ENCODE measurements around the gene OLFML2B. TPM values are rescaled to one million over a fixed set of nuclear protein-coding genes. Genes with fewer than 3 reads are reported as not detected.
A peak's percentile ranks its signal among the peaks of the same experiment; 100 is the strongest.

OLFML2B gene
- total RNA-seq, 2 experiments from 2014 or later: 1.7 to 2.3 TPM

DNA sequence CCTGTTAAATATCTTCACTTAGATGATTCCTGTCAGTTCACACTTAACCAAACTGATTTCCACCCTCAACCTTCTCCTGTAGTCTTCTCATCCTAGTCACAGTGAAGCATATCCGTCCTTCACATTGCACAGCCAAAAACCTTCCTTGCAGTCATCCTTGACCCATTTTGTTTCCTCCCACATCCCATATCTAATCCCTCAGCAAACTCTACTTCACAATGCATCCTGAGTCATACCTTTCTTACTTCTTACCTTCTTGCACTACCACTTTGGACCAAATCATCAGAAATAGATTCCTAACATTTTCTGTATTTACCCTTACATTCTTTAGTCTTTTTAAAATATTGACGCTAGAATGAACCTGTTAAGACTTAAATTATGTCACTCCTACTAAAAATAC is 86.9 kb downstream of the OLFML2B start:
- CTCF ChIA-PET: interaction anchor here (0.6 kb wide), 1 partner anchor 99 kb away, joined by 3 read pairs; no protein-coding TSS in a partner anchor
- Mint-ChIP-seq H3K4me3 (no peak overlapping the region), H3K4me1 (ENCODE audit: low read depth) (peaks cover 44% of the 10 kb centered on the region), H3K36me3 (ENCODE audit: low read depth) (peaks cover 12% of the 10 kb centered on the region), H3K27ac (no peak overlapping the region), H3K9me3 (no peaks in the 10 kb centered on the region), H3K27me3 (ENCODE audit: low read depth) (no peaks in the 10 kb centered on the region)
- DNase-seq: no peak
- intact Hi-C loops (cut with micrococcal nuclease): no loop called here

DNA sequence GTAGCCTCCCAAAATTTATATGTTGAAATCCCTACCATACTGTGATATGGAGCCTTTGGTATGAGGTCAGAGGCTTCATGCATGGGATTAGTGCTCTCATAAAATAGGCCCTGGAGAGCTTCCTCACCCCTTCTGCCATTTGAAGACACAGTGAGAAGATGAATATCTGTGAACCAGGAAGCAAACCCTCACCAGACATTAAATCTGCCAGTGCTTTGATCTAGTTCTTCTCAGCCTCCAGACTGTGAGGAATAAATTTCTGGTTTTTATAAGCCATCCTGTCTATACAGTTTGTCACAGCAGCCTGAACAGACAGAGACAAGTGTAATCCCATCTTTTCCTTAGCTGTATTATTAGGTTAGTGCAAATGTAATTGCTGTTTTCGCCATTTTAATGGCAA is 88.4 kb downstream of the OLFML2B start:
- H3K4me3 Mint-ChIP-seq: no peak overlapping the region
- no peak for DNase-seq
- CTCF ChIA-PET: interaction anchor here (1.5 to 2.5 kb wide), 2 partner anchors 20 kb away, joined by 3 to 10 read pairs; no protein-coding TSS in a partner anchor
- no peaks in the 10 kb centered on the region for H3K27me3 Mint-ChIP-seq (ENCODE audit: low read depth)
- H3K27ac Mint-ChIP-seq: peak overlapping the region; percentile 83
- peaks cover 43% of the 10 kb centered on the region for H3K4me1 Mint-ChIP-seq (ENCODE audit: low read depth)
- peaks cover 9% of the 10 kb centered on the region for H3K36me3 Mint-ChIP-seq (ENCODE audit: low read depth)
- intact Hi-C loops (cut with micrococcal nuclease): no loop called here
- no peaks in the 10 kb centered on the region for H3K9me3 Mint-ChIP-seq

DNA sequence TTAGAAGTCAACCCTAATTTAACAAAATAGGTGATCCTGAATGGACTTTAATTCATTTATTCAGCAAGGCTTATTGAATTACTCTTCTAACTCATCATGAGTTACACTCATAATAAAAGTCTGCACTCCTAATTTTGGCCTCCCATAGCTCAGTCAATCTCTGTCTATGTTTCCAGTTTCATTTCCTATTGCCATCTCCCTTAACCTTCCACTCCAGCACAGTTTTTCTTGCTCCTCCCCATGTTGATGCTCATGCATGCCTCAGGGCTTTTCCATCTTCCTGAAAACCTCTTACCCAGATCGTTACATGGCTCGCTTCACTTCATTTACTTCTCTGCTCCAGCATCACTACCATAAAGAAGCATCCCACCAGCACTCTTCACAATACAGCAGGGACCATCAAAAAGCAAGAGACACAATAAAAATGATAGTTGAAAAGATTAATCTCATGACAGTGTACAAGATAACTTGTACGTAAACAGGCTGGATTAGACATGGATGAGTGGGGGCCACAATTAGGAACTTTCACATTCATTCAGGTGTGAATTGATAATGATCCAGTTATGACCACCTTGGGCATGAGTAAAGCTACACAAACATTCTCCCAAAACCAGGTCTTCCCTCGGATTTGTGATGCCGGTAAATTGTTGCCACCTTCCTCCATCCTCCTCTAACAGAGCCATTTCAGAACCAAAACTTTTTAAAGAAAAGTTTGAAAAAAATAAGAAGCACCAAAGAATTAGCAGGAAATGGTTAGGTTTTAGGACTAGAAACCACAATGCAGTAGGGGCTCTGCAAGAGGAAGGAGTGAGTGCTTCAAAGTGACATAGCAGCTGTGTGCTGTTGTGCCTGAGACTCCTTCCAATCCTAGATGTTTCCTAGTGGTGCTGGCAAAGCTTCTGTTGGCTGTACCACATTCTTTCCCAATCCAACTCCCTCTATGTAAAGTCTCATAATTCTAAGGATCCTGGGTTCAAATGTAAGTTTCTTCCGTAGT is 89.8 kb downstream of the OLFML2B start:
- Mint-ChIP-seq H3K4me1 (ENCODE audit: low read depth) (peaks cover 53% of the 10 kb centered on the region), H3K36me3 (ENCODE audit: low read depth) (peaks cover 14% of the 10 kb centered on the region), H3K4me3 (peak overlapping the region; percentile 48), H3K27ac (peak overlapping the region; percentile 83), H3K9me3 (no peaks in the 10 kb centered on the region), H3K27me3 (ENCODE audit: low read depth) (no peaks in the 10 kb centered on the region)
- CTCF ChIA-PET: interaction anchor here (0.7 to 2.5 kb wide), 6 partner anchors 9 to 141 kb away, joined by 3 to 10 read pairs (median 4); no protein-coding TSS in a partner anchor
- intact Hi-C loops (cut with micrococcal nuclease): loop anchor here (1.0 kb wide), 2 partner anchors 19 to 28 kb away; no protein-coding TSS in a partner anchor
- peak; percentile 27 for DNase-seq

Other genes starting within 250 kb of the OLFML2B start
- under 1 TPM; 0.33 to 0.42 TPM for gene NOS1AP, start 45.8 kb upstream of the OLFML2B start, total RNA-seq